HG03354 (cell line): Measurements from ENCODE around the gene BOD1L1.

Source experiments
- ATAC-seq: cut with Tn5 transposase; IDR thresholded peaks from one replicate; pipeline ENCODE4 v1.9.1; 2021; ENCODE audit warnings: mild to moderate bottlenecking; ENCODE audit not compliant: unreplicated experiment, poor library complexity, severe bottlenecking

Gene BOD1L1

GRCh38 chr4:13528821-13529127, 98.8 kb downstream of the BOD1L1 start:
- no peak for ATAC-seq

DNA sequence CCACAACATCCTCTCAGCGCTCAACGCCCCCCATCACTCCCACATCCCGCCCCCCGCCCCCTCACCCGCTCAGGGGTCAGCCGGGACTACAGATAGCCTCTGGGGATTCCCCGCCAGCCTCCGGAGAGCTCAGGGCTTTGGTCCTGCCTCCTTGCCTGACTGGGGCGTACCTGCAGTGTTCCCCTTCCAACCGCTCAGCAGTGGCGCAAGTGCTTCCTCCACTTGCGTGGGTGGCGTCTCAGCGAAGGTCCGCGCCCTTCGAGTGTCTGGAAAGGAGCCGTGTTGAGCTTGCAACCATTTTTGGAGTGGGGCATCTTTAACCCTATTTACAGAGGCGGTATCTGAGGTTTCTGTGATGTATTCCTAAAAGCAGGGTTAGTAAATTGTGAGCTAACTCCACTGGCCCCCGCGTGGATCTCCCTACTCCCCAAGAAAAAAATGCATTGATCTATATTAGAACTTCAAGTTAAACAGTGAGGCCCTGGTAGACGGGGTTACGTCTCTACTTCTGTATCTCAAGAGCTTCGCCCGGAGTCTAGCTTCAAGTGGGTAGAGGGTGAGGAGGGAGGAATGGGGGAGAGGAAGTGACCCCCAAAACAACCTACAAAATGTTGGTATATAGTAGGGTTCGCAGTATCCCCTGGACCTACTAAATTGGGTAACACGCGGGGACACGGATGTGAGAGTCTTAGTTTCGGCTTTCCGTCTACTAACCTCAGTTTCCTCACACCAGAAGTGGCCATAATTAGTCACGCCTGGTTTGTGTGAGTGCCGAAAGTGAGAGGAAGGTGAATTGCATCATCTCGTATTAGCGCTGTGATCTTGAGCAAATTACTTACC, 99.3 kb downstream of the BOD1L1 start:
- peak; percentile 87 for ATAC-seq

DNA sequence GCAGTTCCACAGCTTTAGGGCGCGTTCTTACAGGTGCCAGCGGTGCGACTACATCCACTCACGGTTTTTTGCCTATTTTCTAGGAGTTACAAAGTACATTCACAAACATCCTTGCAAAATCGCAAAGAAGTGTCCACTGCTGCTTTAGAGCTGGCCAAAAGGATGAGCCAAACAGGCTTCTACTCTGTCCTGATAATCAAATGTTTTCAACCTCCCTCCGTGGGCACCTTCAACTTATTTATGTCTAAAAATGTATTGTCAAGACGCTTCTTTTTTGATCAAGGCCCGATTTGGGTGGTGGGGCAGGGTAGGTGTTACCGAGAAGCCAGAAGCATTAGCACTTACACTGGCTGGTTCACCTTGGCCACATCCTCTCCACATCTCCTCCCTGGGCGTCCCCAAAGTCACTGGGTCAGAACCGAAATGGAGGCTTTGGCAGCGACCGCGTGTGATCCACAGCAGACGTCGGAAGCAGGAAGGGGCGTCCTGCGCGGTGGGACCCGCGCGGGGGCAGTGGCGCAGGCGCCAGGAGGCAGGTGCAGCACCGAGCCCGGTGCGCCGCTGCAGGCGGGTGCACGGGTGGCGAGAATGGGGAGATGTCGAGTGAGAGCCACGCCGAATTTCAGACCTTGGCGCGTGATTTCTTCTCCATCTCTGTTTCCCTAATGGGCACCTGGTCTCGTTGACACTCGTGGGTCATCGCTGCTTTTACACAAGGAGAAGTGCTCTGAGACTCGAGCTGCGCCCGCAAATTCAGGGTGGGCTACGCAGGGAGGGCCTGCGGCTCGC, 100.1 kb downstream of the BOD1L1 start:
- no peak for ATAC-seq

- ATAC-seq, result no peak
Measured at GRCh38 chr4:13526658-13527057, 100.9 kb downstream of the BOD1L1 start.

DNA sequence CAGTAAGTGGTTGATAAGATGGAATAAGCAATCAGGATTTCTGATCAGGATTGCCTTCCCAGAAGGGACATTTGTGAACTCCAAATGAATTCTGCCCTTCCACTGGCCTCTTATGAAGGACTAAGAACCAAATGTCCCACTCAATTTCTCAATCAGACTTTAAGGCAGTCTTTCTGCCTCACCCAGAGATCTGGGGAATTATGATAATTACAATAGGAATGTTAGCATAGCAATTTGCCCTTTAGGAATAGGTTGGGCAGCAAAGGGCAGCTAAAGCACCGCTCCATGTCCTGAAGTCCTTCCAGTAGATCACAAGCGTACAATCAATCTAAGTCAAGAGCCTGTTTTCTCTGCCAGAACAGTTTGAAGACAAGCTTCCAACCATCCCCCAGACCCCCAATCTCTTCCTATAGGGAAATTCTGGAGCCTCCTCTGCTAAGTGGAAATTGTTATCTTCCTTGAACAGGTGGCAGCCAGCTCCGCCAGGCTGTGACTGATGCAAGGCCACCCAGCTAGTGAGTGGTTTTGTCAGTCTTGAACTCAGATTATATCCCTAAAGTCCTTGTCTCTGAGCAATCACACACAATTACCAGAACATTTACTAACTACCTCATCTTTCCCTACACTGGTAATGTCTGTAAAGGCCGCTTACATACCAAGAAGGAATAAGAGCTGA, 101.8 kb downstream of the BOD1L1 start:
- no peak for ATAC-seq

DNA sequence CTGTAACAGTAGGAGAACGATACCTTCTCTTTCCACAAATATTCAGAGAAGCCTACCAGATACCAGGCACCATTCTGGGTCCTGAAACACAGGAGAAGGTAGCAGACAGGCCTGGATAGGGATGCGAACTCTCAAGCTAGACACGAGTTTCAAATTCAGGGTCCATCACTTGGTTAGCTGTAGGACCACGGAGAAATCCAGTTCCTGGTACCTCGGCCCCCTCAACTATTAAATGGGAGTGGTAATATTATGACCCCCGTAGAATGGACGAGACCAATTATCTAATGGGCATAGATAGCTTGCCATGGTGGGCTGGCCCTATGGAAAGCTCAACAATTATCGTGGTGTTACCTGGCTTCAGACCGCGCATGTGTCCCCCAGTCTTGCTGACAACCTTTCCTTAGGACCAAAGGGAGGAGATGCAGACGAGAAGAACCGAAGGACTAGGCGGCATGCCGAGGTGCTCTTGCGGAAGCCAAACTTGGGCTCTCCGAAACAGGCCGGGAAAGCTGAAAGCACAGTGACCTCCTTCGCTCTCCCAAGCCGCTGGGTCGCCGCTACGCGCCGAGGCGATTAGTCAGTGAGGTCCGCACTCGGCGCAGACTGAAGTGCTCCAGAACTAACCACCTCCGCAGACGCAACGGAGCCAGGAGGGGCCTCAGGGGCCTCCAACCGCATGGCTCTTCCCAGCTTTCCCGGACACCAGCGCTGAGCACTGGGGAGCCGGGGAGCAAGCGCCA, 102.9 kb downstream of the BOD1L1 start:
- no peak for ATAC-seq

DNA sequence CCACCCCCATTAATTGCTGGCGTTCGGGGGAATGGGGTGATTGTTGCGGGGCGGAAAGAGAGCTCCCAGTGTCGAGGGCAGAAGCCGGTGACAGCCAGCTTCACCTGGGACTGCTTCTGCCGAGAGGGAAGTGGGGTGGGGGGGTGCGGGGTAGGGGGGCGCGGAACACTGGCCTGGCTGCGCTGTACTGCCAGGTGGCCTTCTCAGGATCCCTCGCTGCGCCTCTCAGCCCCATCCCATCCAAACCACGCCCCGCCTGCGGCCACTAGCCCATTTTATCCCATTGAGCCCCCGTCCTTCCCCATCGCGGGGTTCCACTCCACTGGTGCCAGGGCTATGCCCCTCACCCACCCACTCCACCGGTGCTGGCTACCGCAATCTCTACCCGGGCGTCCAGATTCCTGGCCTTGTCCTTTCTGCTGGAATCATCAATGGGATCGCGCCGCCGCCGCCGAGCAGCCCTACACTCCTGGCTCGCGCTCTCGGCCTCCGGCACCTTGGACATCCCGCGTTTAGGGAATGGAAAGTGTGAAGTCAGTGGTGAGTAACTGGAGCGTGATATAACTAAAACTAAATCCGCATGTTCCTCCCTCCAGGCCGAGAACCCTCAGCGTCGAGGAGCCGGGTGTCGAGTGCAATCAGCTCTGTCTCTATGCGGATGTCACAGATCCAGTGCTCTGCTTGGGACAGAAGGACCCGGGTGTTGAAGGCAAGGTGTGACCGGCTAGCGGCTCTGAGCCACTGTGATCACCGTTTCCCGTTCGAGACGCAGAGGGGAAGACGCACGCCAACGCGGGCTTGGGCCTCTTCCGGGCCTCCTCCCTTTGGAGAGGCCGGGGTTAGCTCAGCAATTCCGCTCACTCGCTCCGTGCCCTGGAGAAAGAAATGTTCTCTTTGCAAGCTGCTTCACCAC, 103.7 kb downstream of the BOD1L1 start:
- no peak for ATAC-seq

DNA sequence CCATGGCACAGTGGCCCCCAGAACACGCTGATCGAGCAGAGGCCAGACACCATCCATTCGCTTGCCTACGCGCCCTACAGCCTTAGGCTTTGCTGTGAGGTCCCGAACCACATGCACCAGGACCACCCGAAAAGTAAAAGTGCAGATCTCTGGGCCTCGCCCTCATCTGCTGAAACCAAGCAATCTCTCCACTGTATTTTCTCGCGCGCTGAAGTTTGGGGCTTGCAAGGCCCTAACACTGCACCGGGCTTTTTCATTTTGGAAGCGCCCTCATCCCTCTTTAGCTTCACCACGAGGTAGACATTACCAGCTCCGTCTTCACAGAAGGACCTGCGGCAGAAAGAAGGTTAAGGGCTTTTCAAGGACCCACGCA, 104.4 kb downstream of the BOD1L1 start:
- no peak for ATAC-seq

- no peak for ATAC-seq
Measured at GRCh38 chr4:13522282-13523104, 105.0 kb downstream of the BOD1L1 start.

- no peak for ATAC-seq
Measured at GRCh38 chr4:13521047-13521446, 106.5 kb downstream of the BOD1L1 start.
